ENCODE measurements around the gene MLPH.
A peak's percentile ranks its signal among the peaks of the same experiment; 100 is the strongest.

MLPH gene

DNA sequence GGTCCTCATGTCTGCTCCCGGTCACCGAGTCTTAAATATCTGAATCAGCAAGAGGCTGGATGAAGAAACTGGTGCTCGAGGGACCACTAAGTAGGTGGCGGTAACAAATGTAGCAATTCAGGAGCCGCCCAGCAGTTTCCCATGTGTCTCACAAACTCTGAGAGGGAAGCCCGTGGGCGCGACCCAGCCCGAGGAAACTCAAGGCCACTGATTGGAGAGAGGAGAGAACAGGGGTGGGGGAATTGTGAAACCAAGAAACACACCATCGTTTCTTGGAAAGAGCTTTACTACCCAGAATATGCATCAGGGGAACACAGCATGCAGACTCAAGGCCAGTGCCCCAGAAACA lies 10.8 kb downstream of the MLPH start:
- H3K4me3 ChIP-seq (ENCODE audit: low read length): peak overlapping the region; percentile 29
- TF ChIP-seq, protein P1, sequence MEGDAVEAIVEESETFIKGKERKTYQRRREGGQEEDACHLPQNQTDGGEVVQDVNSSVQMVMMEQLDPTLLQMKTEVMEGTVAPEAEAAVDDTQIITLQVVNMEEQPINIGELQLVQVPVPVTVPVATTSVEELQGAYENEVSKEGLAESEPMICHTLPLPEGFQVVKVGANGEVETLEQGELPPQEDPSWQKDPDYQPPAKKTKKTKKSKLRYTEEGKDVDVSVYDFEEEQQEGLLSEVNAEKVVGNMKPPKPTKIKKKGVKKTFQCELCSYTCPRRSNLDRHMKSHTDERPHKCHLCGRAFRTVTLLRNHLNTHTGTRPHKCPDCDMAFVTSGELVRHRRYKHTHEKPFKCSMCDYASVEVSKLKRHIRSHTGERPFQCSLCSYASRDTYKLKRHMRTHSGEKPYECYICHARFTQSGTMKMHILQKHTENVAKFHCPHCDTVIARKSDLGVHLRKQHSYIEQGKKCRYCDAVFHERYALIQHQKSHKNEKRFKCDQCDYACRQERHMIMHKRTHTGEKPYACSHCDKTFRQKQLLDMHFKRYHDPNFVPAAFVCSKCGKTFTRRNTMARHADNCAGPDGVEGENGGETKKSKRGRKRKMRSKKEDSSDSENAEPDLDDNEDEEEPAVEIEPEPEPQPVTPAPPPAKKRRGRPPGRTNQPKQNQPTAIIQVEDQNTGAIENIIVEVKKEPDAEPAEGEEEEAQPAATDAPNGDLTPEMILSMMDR (conservative IDR thresholded peaks at IDR 0.05; ENCODE audit: low read length): no peak
- peak; percentile 82 for DNase-seq (ENCODE audit: low read depth)

DNA sequence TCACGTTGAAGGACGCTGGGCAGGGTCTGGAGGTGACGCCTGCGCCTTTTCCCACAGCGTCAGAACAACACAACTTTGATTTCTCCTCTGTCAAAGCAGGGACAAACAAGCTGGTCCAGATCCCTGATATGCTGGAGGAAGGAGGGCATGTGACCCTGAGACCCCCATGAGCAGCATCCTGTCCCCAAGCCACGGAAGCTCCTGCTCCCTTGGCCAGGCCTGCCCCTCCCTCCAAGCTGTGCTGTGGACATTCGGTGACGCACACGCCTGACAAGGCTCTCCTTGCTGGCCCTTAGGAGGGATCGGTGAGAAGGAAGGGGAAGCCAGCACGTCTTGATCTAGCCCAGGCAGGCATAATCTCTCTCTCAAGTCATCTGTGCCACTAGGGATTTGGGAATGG lies 11.3 kb downstream of the MLPH start:
- peak; percentile 65 for DNase-seq (ENCODE audit: low read depth)
- TF ChIP-seq, protein P1 (conservative IDR thresholded peaks at IDR 0.05; ENCODE audit: low read length): no peak
- peak overlapping the region; percentile 29 for H3K4me3 ChIP-seq (ENCODE audit: low read length)

DNA sequence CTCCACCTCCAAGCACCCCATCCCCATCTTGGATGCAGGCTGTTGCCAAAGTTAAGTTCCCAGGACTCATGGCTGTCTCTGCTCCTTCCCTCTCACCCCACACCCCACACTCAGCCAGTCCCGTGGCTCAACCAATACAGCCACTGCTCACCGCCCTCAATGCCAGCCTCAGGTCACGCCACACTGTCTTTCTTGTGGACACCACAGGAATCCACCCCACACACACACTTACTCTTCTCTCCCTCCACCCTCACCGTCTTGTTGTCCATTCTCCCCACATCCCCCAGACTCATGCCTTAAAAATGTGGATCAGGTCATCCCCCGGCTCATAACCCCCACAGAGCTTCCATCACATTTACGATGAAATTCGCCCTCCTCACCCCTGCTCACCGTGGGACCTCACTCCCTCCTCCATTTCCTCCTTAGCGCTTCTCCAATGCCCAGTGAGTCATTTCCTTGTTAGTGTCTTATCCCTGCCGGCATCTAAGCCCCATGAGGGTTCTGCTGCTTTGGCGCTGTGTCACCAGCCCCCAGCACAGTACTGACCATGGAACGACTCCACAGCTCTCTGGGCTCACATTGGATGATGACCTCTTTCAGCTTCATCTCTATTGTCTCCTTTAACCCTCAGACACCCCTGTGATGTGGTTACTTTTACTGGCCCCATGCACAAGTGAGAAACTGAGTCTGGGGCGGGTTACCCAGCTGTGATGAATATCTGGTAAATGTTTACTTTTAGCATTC lies 13.8 kb downstream of the MLPH start:
- peak overlapping the region; percentile 5 for H3K4me3 ChIP-seq (ENCODE audit: low read length)
- DNase-seq (ENCODE audit: low read depth): peak; percentile 98
- TF ChIP-seq, protein P1 (conservative IDR thresholded peaks at IDR 0.05; ENCODE audit: low read length): no peak

DNA sequence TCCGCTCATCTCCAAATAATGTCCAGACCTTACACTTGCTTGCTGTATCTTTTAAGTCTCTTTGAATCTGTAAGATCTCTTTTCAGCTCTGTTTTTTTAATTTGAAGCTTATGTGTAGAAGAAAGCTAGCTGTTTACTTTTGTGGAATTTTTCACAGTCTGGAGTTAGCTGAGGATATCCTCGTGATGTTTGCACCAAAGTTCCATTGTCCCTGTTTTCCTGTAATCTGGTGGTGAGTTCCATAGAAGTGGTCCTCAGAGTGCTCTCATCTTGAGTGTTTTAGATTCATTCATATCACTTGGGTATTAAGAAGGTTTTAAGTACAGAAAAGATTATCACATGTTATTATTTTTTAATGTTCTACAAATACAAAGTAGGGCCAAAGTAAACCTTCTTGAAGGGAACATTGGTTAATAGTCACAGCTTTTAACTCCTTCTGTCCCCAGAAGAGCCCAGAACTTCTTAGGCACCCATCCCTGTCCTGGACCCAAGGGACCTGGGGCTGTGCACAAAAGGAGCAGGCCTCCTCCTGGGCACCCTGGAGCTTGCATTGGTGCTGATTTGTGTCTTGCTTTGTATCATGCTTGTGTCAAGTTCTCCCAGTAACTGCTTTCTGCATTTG lies 15.0 kb downstream of the MLPH start:
- DNase-seq (ENCODE audit: low read depth): peak; percentile 46
- TF ChIP-seq, protein P1 (conservative IDR thresholded peaks at IDR 0.05; ENCODE audit: low read length): no peak; the same call in 1 of the 2 replicates

DNA sequence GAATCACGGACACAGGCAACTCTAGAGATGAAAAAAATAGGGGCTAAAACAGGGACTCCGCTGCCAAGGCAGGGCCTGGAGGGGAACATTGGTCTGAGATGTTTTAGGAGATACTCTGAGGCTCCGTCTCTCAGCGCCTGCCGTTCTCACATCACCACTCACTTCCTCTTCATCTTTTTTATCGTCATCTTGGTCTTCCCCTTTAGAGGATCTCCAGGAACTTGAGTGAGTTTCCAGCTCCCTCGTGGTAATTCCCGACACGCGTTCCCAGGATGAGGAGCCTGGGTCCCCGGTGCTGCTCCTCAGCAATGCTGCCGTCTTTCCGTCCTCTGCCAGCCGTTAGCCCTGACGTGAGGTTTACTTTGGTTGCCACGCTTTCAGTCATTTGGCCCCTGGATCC lies 16.1 kb downstream of the MLPH start:
- H3K4me3 ChIP-seq (ENCODE audit: low read length): no peak overlapping the region
- DNase-seq (ENCODE audit: low read depth): no peak
- TF ChIP-seq, protein P1 (conservative IDR thresholded peaks at IDR 0.05; ENCODE audit: low read length): no peak

More for the DNA sequence above, 15.0 kb downstream of the MLPH start:
- H3K4me3 ChIP-seq (ENCODE audit: low read length): no peak overlapping the region

DNA sequence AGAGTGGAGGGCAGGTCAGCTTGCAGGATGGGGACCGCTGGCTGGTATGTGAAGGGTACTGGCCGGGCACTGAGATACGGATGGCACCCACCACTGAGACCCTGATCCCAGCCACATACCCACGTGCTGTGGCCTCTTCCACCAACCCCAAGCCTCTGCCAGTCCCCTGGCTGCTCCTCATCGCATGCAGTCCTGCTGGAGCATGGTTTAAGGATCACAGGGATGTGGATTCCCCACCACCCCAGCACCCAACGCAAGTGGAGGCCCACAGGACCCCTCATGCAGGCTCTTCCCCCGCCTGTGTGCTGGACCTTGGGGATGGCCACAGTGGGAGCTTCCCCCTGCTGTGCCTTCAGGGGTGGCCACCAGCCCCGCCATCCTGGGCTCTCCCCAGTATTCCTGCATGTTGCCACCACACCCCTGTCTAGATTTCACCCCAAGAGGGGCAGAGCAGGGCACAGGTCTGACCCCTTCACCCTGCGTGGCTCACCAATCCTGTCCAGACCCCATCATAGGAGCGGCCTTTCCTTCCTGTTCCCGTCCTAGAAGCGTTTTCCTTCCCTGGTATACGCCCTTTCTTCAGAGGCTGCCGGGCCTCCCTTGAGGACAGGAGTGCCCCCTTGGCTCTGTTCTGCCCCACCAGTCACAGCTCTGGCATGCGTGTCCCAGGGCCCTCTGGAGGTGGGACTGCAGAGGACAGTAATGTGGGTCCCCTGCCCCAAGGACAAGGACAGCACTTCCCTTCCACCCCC lies 18.3 kb downstream of the MLPH start:
- H3K4me3 ChIP-seq (ENCODE audit: low read length): no peak overlapping the region
- TF ChIP-seq, protein P1 (conservative IDR thresholded peaks at IDR 0.05; ENCODE audit: low read length): no peak
- DNase-seq (ENCODE audit: low read depth): no peak
